ENCODE results near the gene CD247. TPM values are rescaled to one million over a fixed set of nuclear protein-coding genes. Genes with fewer than 3 reads are reported as not detected.

CD247 gene
- total RNA-seq, 3 donors from 2014 or later = 4.6 to 6.1 (median 4.6) TPM

- H3K9me3 ChIP-seq = no peaks in the 10 kb centered on the region
- ATAC-seq (no peak), DNase-seq (no peak)
- H3K4me1 ChIP-seq (ENCODE audit: low read depth) = peaks cover 17% of the 10 kb centered on the region
- no peak for TF ChIP-seq CTCF (IDR thresholded peaks at IDR 0.05)
- no peaks in the 10 kb centered on the region for H3K36me3 ChIP-seq (ENCODE audit: low read depth)
- no peak overlapping the region for H3K4me3 ChIP-seq
- intact Hi-C loops (cut with DNase I, micrococcal nuclease) = no loop called here
Measured at GRCh38 chr1:167438171-167439138, 79.9 kb downstream of the CD247 start.

GRCh38 chr1:167435484-167435883, 82.8 kb downstream of the CD247 start:
- H3K4me1 ChIP-seq (ENCODE audit: low read depth) = peaks cover 9% of the 10 kb centered on the region
- TF ChIP-seq CTCF (IDR thresholded peaks at IDR 0.05) = no peak
- intact Hi-C loops (cut with DNase I, micrococcal nuclease) = no loop called here
- H3K9me3 ChIP-seq = no peaks in the 10 kb centered on the region
- no peak for ATAC-seq
- no peaks in the 10 kb centered on the region for H3K36me3 ChIP-seq (ENCODE audit: low read depth)
- H3K4me3 ChIP-seq = no peak overlapping the region
- no peak for DNase-seq

GRCh38 chr1:167434306-167434705, 84.0 kb downstream of the CD247 start:
- intact Hi-C loops (cut with DNase I, micrococcal nuclease) = no loop called here
- no peaks in the 10 kb centered on the region for H3K9me3 ChIP-seq
- DNase-seq (no peak), ATAC-seq (no peak)
- H3K36me3 ChIP-seq (ENCODE audit: low read depth) = no peaks in the 10 kb centered on the region
- no peak for TF ChIP-seq CTCF (IDR thresholded peaks at IDR 0.05)
- peaks cover 5% of the 10 kb centered on the region for H3K4me1 ChIP-seq (ENCODE audit: low read depth)
- no peak overlapping the region for H3K4me3 ChIP-seq

- DNase-seq (no peak), ATAC-seq (no peak)
- peaks cover 1% of the 10 kb centered on the region for H3K4me1 ChIP-seq (ENCODE audit: low read depth)
- no peak for TF ChIP-seq CTCF (IDR thresholded peaks at IDR 0.05)
- intact Hi-C loops (cut with DNase I, micrococcal nuclease) = no loop called here
- no peaks in the 10 kb centered on the region for H3K36me3 ChIP-seq (ENCODE audit: low read depth)
- H3K4me3 ChIP-seq = no peak overlapping the region
- H3K9me3 ChIP-seq = no peaks in the 10 kb centered on the region
Measured at GRCh38 chr1:167433884-167434283, 84.4 kb downstream of the CD247 start.

GRCh38 chr1:167432780-167433179, 85.5 kb downstream of the CD247 start:
- Histone ChIP-seq H3K4me1 (ENCODE audit: low read depth) (no peaks in the 10 kb centered on the region), H3K9me3 (no peaks in the 10 kb centered on the region), H3K36me3 (ENCODE audit: low read depth) (no peaks in the 10 kb centered on the region), H3K4me3 (no peak overlapping the region)
- ATAC-seq (no peak), DNase-seq (no peak)
- no peak for TF ChIP-seq CTCF (IDR thresholded peaks at IDR 0.05)
- intact Hi-C loops (cut with DNase I, micrococcal nuclease) = no loop called here
